Liver (tissue), 3 donors: ENCODE results near the gene SALL1.
A peak's percentile ranks its signal among the peaks of the same experiment; 100 is the strongest.

Experiments used
- ATF3 ChIP-seq: IDR thresholded peaks from 2 replicates; pipeline ENCODE4 v1.6.1; 2016; ENCODE audit warnings: antibody characterized with exemption
- CTCF ChIP-seq: fragments of 150-350 bp; IDR thresholded peaks from 2 replicates; pipeline ENCODE4 v1.5.1; 2017; ENCODE audit warnings: improper control_type of control experiment, low read depth, low read length; ENCODE audit not compliant: missing input control
- EGR1 ChIP-seq, 2 donors: IDR thresholded peaks; 2 replicates each; pipeline ENCODE4 v1.6.1; 2016 to 2018; ENCODE audit warnings: antibody characterized with exemption in 2 of 2, low read depth in 2 of 2
- GABPA ChIP-seq, 2 donors: IDR thresholded peaks in 1 of 2; conservative IDR thresholded peaks in 1 of 2; 2 replicates each; pipeline ENCODE4 v1.6.1; 2016; ENCODE audit warnings: antibody characterized with exemption in 2 of 2, mild to moderate bottlenecking in 1 of 2, moderate library complexity in 1 of 2
- HNF4A ChIP-seq, 2 donors: conservative IDR thresholded peaks; 2 replicates each; pipeline ENCODE4 v1.6.1; 2016; ENCODE audit warnings: antibody characterized with exemption in 2 of 2, mild to moderate bottlenecking in 2 of 2
- HNF4G ChIP-seq: IDR thresholded peaks from 2 replicates; pipeline ENCODE4 v1.6.1; 2016; ENCODE audit warnings: antibody characterized with exemption
- JUND ChIP-seq, 2 donors: IDR thresholded peaks; 2 replicates each; pipeline ENCODE4 v1.6.1; 2016; ENCODE audit warnings: antibody characterized with exemption in 2 of 2
- MAX ChIP-seq: IDR thresholded peaks from 2 replicates; pipeline ENCODE4 v1.6.1; 2016; ENCODE audit warnings: antibody characterized with exemption
- NR2F2 ChIP-seq: IDR thresholded peaks from 2 replicates; pipeline ENCODE4 v1.6.1; 2016; ENCODE audit warnings: antibody characterized with exemption
- RAD21 ChIP-seq, 2 donors: IDR thresholded peaks; 2 replicates each; pipeline ENCODE4 v1.6.1; 2016; ENCODE audit warnings: antibody characterized with exemption in 2 of 2, mild to moderate bottlenecking in 2 of 2
- TAF1 ChIP-seq: conservative IDR thresholded peaks from 2 replicates; pipeline ENCODE4 v1.6.1; 2016; ENCODE audit warnings: antibody characterized with exemption, mild to moderate bottlenecking
- YY1 ChIP-seq: IDR thresholded peaks from 2 replicates; pipeline ENCODE4 v1.6.1; 2016; ENCODE audit warnings: antibody characterized with exemption, mild to moderate bottlenecking
- donor health status: healthy.
- donor health status: healthy.

GRCh38 chr16:51193879-51194278 lies 42.8 kb upstream of the SALL1 start:
- TF ChIP-seq YY1 = no peak
- no peak for TF ChIP-seq GABPA (IDR thresholded peaks at IDR 0.05 in 1 of 2, conservative IDR thresholded peaks at IDR 0.05 in 1 of 2)
- TF ChIP-seq HNF4A (conservative IDR thresholded peaks at IDR 0.05) = no peak
- TF ChIP-seq CTCF = peak; percentile 11
- no peak for TF ChIP-seq JUND (IDR thresholded peaks at IDR 0.05)
- no peak for TF ChIP-seq MAX
- TF ChIP-seq HNF4G = no peak
- no peak for TF ChIP-seq ATF3
- no peak for TF ChIP-seq NR2F2
- TF ChIP-seq EGR1 (IDR thresholded peaks at IDR 0.05; ENCODE audit: low read depth in 2 of 2) = no peak
- TF ChIP-seq RAD21 (IDR thresholded peaks at IDR 0.05) = peak; percentile 60 to 64
- no peak for TF ChIP-seq TAF1
